ENCODE data around the gene RETN.

RETN gene

GRCh38 chr19:7679771-7680605 is 11.1 kb downstream of the RETN start:
- TF ChIP-seq, protein P1, sequence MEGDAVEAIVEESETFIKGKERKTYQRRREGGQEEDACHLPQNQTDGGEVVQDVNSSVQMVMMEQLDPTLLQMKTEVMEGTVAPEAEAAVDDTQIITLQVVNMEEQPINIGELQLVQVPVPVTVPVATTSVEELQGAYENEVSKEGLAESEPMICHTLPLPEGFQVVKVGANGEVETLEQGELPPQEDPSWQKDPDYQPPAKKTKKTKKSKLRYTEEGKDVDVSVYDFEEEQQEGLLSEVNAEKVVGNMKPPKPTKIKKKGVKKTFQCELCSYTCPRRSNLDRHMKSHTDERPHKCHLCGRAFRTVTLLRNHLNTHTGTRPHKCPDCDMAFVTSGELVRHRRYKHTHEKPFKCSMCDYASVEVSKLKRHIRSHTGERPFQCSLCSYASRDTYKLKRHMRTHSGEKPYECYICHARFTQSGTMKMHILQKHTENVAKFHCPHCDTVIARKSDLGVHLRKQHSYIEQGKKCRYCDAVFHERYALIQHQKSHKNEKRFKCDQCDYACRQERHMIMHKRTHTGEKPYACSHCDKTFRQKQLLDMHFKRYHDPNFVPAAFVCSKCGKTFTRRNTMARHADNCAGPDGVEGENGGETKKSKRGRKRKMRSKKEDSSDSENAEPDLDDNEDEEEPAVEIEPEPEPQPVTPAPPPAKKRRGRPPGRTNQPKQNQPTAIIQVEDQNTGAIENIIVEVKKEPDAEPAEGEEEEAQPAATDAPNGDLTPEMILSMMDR (IDR thresholded peaks at IDR 0.05; ENCODE audit: low read depth, low read length, missing control alignments), result no peak
- peak overlapping the region; percentile 98 for H3K4me3 ChIP-seq (ENCODE audit: low read depth, low read length)
- DNase-seq (ENCODE audit: low read depth), result no peak

GRCh38 chr19:7680606-7681339 is 11.9 kb downstream of the RETN start, which contains the start of gene TRAPPC5:
Gene TRAPPC5 (plus strand): TSS chr19:7680833. CDS start chr19:7682254, 1,421 bp downstream.
- TF ChIP-seq, protein P1 (IDR thresholded peaks at IDR 0.05; ENCODE audit: low read depth, low read length, missing control alignments), result peak; percentile 88
- DNase-seq (ENCODE audit: low read depth), result peak; percentile 53
- peak within 1 kb of the TSS; percentile 98 for H3K4me3 ChIP-seq (ENCODE audit: low read depth, low read length)

DNA sequence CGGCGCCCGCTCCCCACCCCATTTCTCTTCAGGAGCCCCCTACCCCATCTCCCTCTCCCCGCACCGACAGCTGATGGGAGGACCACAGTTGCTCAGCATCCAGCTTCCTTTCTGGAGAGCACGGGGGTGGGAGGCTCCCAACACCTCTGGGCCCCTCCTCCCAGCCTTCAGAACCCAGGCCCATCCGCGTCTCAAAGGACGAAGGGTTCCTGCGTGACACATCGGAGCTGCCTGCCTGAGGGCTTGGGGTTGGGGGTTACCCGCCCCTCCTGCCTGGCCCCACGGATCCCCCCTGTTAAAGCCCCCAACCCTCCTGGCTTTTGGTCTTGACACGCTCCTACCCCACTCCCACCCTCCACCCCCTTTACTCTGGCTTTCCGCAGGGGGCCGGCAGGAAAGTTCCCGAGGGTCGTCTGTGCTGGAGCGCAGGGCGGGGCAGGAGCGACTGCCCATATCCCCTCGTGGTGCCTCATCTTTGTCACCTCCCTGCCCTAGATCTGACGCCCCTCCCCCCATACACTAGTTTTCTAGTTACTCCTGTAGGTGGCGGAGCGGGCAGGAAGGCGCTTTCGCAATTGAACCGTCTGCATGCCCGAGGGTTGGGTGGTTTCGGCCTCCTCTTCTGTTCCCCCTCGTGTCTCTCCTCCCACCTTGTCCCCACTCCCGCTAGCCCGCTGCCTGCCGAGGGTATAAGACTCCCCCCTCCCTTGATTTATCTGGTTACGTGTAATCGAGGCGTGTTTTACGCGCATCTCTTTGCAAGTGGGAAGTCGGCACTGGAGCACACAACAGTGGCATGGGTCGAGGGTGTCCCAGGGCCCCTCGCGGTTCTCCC is 12.7 kb downstream of the RETN start:
- DNase-seq (ENCODE audit: low read depth), result peak; percentile 71
- H3K4me3 ChIP-seq (ENCODE audit: low read depth, low read length), result peak overlapping the region; percentile 98
- TF ChIP-seq, protein P1 (IDR thresholded peaks at IDR 0.05; ENCODE audit: low read depth, low read length, missing control alignments), result peak; percentile 72

- TF ChIP-seq, protein P1 (IDR thresholded peaks at IDR 0.05; ENCODE audit: low read depth, low read length, missing control alignments), result peak; percentile 11
Measured at GRCh38 chr19:7682175-7682855, 13.5 kb downstream of the RETN start.

GRCh38 chr19:7685546-7686445 is 16.9 kb downstream of the RETN start:
- TF ChIP-seq, protein P1 (IDR thresholded peaks at IDR 0.05; ENCODE audit: low read depth, low read length, missing control alignments), result no peak
- DNase-seq (ENCODE audit: low read depth), result no peak
- no peak overlapping the region for H3K4me3 ChIP-seq (ENCODE audit: low read depth, low read length)

More at GRCh38 chr19:7682175-7682855, 13.5 kb downstream of the RETN start:
- no peak for DNase-seq (ENCODE audit: low read depth)
- no peak overlapping the region; the same call in 1 of the 2 replicates for H3K4me3 ChIP-seq (ENCODE audit: low read depth, low read length)

All from GM12864 (cell line).